HG02763 (cell line): ENCODE results near the gene RHBDD3.

Experiments used
- ATAC-seq: cut with Tn5 transposase; IDR thresholded peaks from one replicate; pipeline ENCODE4 v1.9.1; 2021; ENCODE audit warnings: mild to moderate bottlenecking, moderate library complexity; ENCODE audit not compliant: unreplicated experiment

Gene RHBDD3

GRCh38 chr22:29306835-29307595, 39.2 kb upstream of the RHBDD3 start:
- ATAC-seq: no peak

- ATAC-seq: no peak
Observed at GRCh38 chr22:29306175-29306834, 38.5 kb upstream of the RHBDD3 start, which contains the start of gene GAS2L1. Gene GAS2L1 (plus strand): TSS chr22:29306650. CDS start chr22:29308106, 1,456 bp downstream.

- no peak for ATAC-seq
Observed at GRCh38 chr22:29305836-29306174, 38.0 kb upstream of the RHBDD3 start.

GRCh38 chr22:29302681-29303465, 35.1 kb upstream of the RHBDD3 start:
- ATAC-seq: no peak

GRCh38 chr22:29302402-29302680, 34.6 kb upstream of the RHBDD3 start:
- no peak for ATAC-seq

- ATAC-seq: no peak
Observed at GRCh38 chr22:29301716-29302401, 34.1 kb upstream of the RHBDD3 start.

- ATAC-seq: no peak
Observed at GRCh38 chr22:29300807-29301601, 33.2 kb upstream of the RHBDD3 start.

GRCh38 chr22:29300467-29300806, 32.7 kb upstream of the RHBDD3 start:
- ATAC-seq: no peak

GRCh38 chr22:29299136-29299900, 31.5 kb upstream of the RHBDD3 start:
- no peak for ATAC-seq

- no peak for ATAC-seq
Observed at GRCh38 chr22:29298641-29299040, 30.9 kb upstream of the RHBDD3 start.

- no peak for ATAC-seq
Observed at GRCh38 chr22:29292379-29292778, 24.6 kb upstream of the RHBDD3 start.

- no peak for ATAC-seq
Observed at GRCh38 chr22:29291215-29291614, 23.4 kb upstream of the RHBDD3 start.

GRCh38 chr22:29290061-29290460, 22.3 kb upstream of the RHBDD3 start:
- ATAC-seq: no peak

- no peak for ATAC-seq
Observed at GRCh38 chr22:29288837-29289236, 21.1 kb upstream of the RHBDD3 start.

GRCh38 chr22:29284196-29284595, 16.4 kb upstream of the RHBDD3 start:
- no peak for ATAC-seq

- no peak for ATAC-seq
Observed at GRCh38 chr22:29277927-29278326, 10.1 kb upstream of the RHBDD3 start.

- ATAC-seq: no peak
Observed at GRCh38 chr22:29275819-29276565, 8.2 kb upstream of the RHBDD3 start.

- ATAC-seq: no peak
Observed at GRCh38 chr22:29275167-29275566, 7.4 kb upstream of the RHBDD3 start.

GRCh38 chr22:29272624-29273023, 4.8 kb upstream of the RHBDD3 start:
- no peak for ATAC-seq
